Smooth muscle cell (in vitro differentiated cells): ENCODE measurements around the gene XRCC6. TPM values are rescaled to one million over a fixed set of nuclear protein-coding genes. Genes with fewer than 3 reads are reported as not detected.

Source experiments
- DNase-seq: peaks from one replicate; lab custom pipeline; 2025; ENCODE audit not compliant: unreplicated experiment; lab: John Stamatoyannopoulos, UW
- H2AFZ ChIP-seq: fragments of 200-600 bp; sonication (generic); 2 replicates; pipeline ENCODE4 v1.6.0; 2016; ENCODE audit warnings: antibody characterized with exemption, low read depth, mild to moderate bottlenecking
- H3F3A ChIP-seq: fragments of 200-600 bp; sonication (generic); 2 replicates; pipeline ENCODE4 v1.6.0; 2017; ENCODE audit warnings: antibody characterized with exemption, low read depth
- H3K27ac ChIP-seq: fragments of 200-600 bp; sonication (generic); 2 replicates; pipeline ENCODE4 v1.5.1; 2016; ENCODE audit warnings: low read depth, mild to moderate bottlenecking
- H3K27me3 ChIP-seq: fragments of 200-600 bp; sonication (generic); 2 replicates; pipeline ENCODE4 v1.6.1; 2016; ENCODE audit warnings: low read depth, mild to moderate bottlenecking
- H3K36me3 ChIP-seq: fragments of 200-600 bp; sonication (generic); 2 replicates; pipeline ENCODE4 v1.5.1; 2016; ENCODE audit warnings: low read depth
- H3K4me1 ChIP-seq: fragments of 200-600 bp; sonication (generic); 2 replicates; pipeline ENCODE4 v1.5.1; 2016; ENCODE audit warnings: low read depth
- H3K4me2 ChIP-seq: fragments of 200-600 bp; sonication (generic); 2 replicates; pipeline ENCODE4 v1.6.0; 2016; ENCODE audit warnings: mild to moderate bottlenecking
- H3K4me3 ChIP-seq: fragments of 200-600 bp; sonication (generic); 2 replicates; pipeline ENCODE4 v1.5.1; 2016; ENCODE audit warnings: mild to moderate bottlenecking
- H3K79me2 ChIP-seq: fragments of 200-600 bp; sonication (generic); 2 replicates; pipeline ENCODE4 v1.6.0; 2016; ENCODE audit warnings: low read depth, mild to moderate bottlenecking
- H3K9ac ChIP-seq: fragments of 200-600 bp; sonication (generic); 2 replicates; pipeline ENCODE4 v1.6.0; 2016; ENCODE audit warnings: low read depth
- H3K9me3 ChIP-seq: fragments of 200-600 bp; sonication (generic); replicated peaks from 2 replicates; pipeline ENCODE4 v1.5.1; 2016; ENCODE audit warnings: low read depth
- H4K20me1 ChIP-seq: fragments of 200-600 bp; sonication (generic); 2 replicates; pipeline ENCODE4 v1.6.0; 2016; ENCODE audit warnings: low read depth
- WGBS: methylation state at CpG from one replicate; pipeline ENCODE4 v1.1.7; 2016; ENCODE audit warnings: low lambda C conversion rate; 5-methylcytosine and 5-hydroxymethylcytosine counted together
- polyA plus RNA-seq: library from polyadenylated mRNA; unstranded; fragments of >200 nt; fragmentation: Nextera tagmentation; extraction: Ambion mirVana; gene quantifications from 2 replicates; pipeline ENCODE4 v1.2.1, GENCODE V29; 2016
- total RNA-seq: library from RNA; depleted of rRNA; stranded (reverse); fragments of >200 nt; gene quantifications from 2 replicates; pipeline ENCODE4 v1.2.3, GENCODE V29; 2014
- TF ChIP-seq, protein P1 (sequence below): fragments of 200-600 bp; sonication (generic); IDR thresholded peaks from 2 replicates; pipeline ENCODE4 v1.5.1; 2017; ENCODE audit warnings: borderline replicate concordance, mild to moderate bottlenecking, antibody characterized with exemption; ENCODE audit not compliant: insufficient read depth, poor library complexity, severe bottlenecking

Gene XRCC6
- total and polyA plus RNA-seq, 2 experiments from 2014 or later: 186 to 264 TPM

- Histone ChIP-seq H3K9ac (no peak overlapping the region), H2AFZ (no peak overlapping the region), H3F3A (no peaks in the 10 kb centered on the region), H3K36me3 (no peaks in the 10 kb centered on the region), H3K27me3 (no peaks in the 10 kb centered on the region), H3K4me1 (no peaks in the 10 kb centered on the region), H4K20me1 (peaks cover 12% of the 10 kb centered on the region), H3K9me3 (no peaks in the 10 kb centered on the region), H3K79me2 (no peaks in the 10 kb centered on the region), H3K27ac (no peak overlapping the region), H3K4me3 (no peak overlapping the region), H3K4me2 (no peak overlapping the region)
- DNase-seq: no peak
- 61% methylated on average over 4 of the region's 4 CpGs for WGBS
- TF ChIP-seq, protein P1, sequence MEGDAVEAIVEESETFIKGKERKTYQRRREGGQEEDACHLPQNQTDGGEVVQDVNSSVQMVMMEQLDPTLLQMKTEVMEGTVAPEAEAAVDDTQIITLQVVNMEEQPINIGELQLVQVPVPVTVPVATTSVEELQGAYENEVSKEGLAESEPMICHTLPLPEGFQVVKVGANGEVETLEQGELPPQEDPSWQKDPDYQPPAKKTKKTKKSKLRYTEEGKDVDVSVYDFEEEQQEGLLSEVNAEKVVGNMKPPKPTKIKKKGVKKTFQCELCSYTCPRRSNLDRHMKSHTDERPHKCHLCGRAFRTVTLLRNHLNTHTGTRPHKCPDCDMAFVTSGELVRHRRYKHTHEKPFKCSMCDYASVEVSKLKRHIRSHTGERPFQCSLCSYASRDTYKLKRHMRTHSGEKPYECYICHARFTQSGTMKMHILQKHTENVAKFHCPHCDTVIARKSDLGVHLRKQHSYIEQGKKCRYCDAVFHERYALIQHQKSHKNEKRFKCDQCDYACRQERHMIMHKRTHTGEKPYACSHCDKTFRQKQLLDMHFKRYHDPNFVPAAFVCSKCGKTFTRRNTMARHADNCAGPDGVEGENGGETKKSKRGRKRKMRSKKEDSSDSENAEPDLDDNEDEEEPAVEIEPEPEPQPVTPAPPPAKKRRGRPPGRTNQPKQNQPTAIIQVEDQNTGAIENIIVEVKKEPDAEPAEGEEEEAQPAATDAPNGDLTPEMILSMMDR: no peak
Observed at GRCh38 chr22:41603873-41604332, 17.2 kb upstream of the XRCC6 start.

DNA sequence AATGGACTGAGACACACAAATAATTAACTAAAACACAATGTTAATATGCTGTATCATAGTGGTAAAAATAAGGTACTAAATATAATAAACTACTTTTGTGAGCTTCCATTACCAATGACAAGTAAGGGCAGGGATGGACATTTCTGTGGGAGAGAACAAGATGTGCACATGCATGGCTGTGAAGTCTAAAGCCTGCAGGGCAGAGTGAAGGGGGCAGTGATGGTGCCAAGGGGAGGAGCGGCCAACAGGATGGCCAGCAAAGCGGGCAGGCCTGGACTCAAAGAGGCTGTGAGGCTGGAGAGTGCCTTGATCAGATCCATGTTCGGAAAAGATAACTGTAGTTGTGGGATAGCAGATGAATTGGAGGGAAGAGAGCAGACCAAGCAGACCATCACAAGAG, 12.7 kb upstream of the XRCC6 start:
- no peaks in the 10 kb centered on the region for H3F3A ChIP-seq
- no peaks in the 10 kb centered on the region for H3K79me2 ChIP-seq
- no peak overlapping the region for H3K9ac ChIP-seq
- TF ChIP-seq, protein P1: no peak
- WGBS: 98% methylated on average over 3 of the region's 3 CpGs
- H3K4me2 ChIP-seq: no peak overlapping the region
- H3K27ac ChIP-seq: no peak overlapping the region
- H3K4me3 ChIP-seq: no peak overlapping the region
- no peaks in the 10 kb centered on the region for H3K9me3 ChIP-seq
- no peaks in the 10 kb centered on the region for H3K36me3 ChIP-seq
- peaks cover 20% of the 10 kb centered on the region for H4K20me1 ChIP-seq
- H3K4me1 ChIP-seq: no peaks in the 10 kb centered on the region
- no peak overlapping the region for H2AFZ ChIP-seq
- no peaks in the 10 kb centered on the region for H3K27me3 ChIP-seq
- no peak for DNase-seq

- Histone ChIP-seq H3K36me3 (no peaks in the 10 kb centered on the region), H3F3A (no peaks in the 10 kb centered on the region), H3K9me3 (no peaks in the 10 kb centered on the region), H3K4me3 (no peak overlapping the region), H2AFZ (no peak overlapping the region), H3K4me2 (no peak overlapping the region), H3K27me3 (no peaks in the 10 kb centered on the region), H3K9ac (no peak overlapping the region), H4K20me1 (peaks cover 41% of the 10 kb centered on the region), H3K27ac (no peak overlapping the region), H3K4me1 (no peaks in the 10 kb centered on the region), H3K79me2 (peaks cover 33% of the 10 kb centered on the region)
- 94% methylated on average over 6 of the region's 6 CpGs for WGBS
- TF ChIP-seq, protein P1: no peak
- no peak for DNase-seq
Observed at GRCh38 chr22:41612603-41613306, 8.3 kb upstream of the XRCC6 start.

DNA sequence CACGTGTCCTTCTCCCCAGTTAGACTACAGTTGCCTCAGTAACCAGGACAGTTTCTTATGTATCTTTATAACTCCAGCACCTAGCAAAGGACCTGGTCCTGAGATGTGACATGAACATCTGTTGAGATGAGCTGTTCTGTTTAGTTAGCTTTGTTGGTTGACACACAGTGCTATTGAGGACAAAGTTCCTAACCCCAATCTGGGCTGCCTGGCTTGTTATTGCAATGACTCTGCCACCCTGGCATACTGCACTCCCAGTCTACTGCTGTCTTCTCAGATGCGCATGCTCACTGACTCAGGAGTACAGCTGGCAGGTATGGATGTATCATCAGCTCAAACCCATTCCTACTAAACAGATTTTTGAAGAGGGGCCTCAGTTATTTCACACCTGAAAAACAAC, 7.6 kb upstream of the XRCC6 start:
- TF ChIP-seq, protein P1: no peak
- no peak overlapping the region for H3K9ac ChIP-seq
- H3K4me2 ChIP-seq: no peak overlapping the region
- H3K9me3 ChIP-seq: no peaks in the 10 kb centered on the region
- H3K4me1 ChIP-seq: no peaks in the 10 kb centered on the region
- H3K4me3 ChIP-seq: no peak overlapping the region
- H3F3A ChIP-seq: no peaks in the 10 kb centered on the region
- no peaks in the 10 kb centered on the region for H3K27me3 ChIP-seq
- H2AFZ ChIP-seq: no peak overlapping the region
- H3K79me2 ChIP-seq: peaks cover 40% of the 10 kb centered on the region
- H3K27ac ChIP-seq: no peak overlapping the region
- peaks cover 35% of the 10 kb centered on the region for H4K20me1 ChIP-seq
- no peak for DNase-seq
- 100% methylated on average over 2 of the region's 2 CpGs for WGBS
- H3K36me3 ChIP-seq: no peaks in the 10 kb centered on the region
